Measurements from ENCODE around the gene LMF2.

DNA sequence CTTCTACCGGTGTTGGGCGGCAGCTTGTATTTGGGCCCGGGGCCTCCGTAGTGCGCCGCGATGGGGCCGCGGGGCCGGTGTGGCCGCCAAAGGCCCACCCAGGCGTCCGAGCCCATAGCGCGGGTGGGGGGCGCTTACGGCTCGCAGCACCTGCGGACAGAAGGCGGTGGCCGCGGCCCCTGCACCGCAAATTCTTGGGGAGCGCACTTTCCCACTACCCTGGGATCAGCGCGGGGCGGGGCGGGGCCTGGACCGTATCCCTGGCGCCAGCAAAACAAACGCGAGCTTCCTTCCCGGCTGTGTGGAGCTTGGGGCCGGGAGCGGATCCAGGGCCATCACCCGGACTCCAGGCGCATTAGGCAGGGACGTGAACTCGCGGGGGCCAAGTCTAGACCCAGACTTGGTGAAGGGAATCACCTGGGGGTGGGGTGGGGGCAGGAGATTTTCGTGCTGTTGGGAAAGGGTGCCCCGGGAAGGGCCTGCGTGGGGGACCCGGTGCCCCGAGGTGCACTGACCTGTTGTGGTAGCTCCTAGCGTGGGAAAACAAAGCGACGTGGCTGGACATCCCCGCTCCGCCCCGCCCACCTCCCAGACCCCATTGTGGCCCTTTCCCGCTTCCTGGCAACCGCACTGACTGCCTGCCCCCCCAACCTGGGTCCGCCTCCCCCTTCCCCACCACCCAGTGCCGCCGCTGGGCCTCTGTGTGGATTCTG lies 24.6 kb upstream of the LMF2 start:
- TF ChIP-seq, protein P1, sequence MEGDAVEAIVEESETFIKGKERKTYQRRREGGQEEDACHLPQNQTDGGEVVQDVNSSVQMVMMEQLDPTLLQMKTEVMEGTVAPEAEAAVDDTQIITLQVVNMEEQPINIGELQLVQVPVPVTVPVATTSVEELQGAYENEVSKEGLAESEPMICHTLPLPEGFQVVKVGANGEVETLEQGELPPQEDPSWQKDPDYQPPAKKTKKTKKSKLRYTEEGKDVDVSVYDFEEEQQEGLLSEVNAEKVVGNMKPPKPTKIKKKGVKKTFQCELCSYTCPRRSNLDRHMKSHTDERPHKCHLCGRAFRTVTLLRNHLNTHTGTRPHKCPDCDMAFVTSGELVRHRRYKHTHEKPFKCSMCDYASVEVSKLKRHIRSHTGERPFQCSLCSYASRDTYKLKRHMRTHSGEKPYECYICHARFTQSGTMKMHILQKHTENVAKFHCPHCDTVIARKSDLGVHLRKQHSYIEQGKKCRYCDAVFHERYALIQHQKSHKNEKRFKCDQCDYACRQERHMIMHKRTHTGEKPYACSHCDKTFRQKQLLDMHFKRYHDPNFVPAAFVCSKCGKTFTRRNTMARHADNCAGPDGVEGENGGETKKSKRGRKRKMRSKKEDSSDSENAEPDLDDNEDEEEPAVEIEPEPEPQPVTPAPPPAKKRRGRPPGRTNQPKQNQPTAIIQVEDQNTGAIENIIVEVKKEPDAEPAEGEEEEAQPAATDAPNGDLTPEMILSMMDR (IDR thresholded peaks at IDR 0.05; ENCODE audit: insufficient read depth, low read depth, low read length), result no peak
- TF ChIP-seq EZH2 (IDR thresholded peaks at IDR 0.05; ENCODE audit: insufficient read depth, low read length), result peak; percentile 13
